Esophagus squamous epithelium (tissue), 5 donors: Measurements from ENCODE around the gene ATF7IP. TPM values are rescaled to one million over a fixed set of nuclear protein-coding genes. Genes with fewer than 3 reads are reported as not detected.
"Not testable (repeated sequence)": the region's sequence is repeated elsewhere in the genome, so short reads cannot be mapped to it uniquely, and the experiment has no call there.

ENCODE experiments used
- DNase-seq: peaks from one replicate; lab custom pipeline; 2025; lab: John Stamatoyannopoulos, UW
- H3K27ac ChIP-seq, 4 donors: fragments of 200-600 bp; sonication (generic); one replicate each; pipeline ENCODE4 v1.5.1; 2016 to 2019; ENCODE audit warnings: mild to moderate bottlenecking in 1 of 4
- H3K27me3 ChIP-seq, 4 donors: fragments of 200-600 bp; sonication (generic); 1 replicate in 3 of 4; 2 replicates in 1 of 4; pipeline versions ENCODE4 v1.5.1 to v1.6.0; 2017 to 2021; ENCODE audit warnings: antibody characterized with exemption in 1 of 4
- H3K36me3 ChIP-seq, 3 donors: fragments of 200-600 bp; sonication (generic); one replicate each; pipeline ENCODE4 v1.5.1; 2016 to 2019
- H3K4me1 ChIP-seq, 3 donors: fragments of 200-600 bp; sonication (generic); one replicate each; pipeline ENCODE4 v1.5.1; 2017 to 2019
- H3K4me3 ChIP-seq, 4 donors: fragments of 200-600 bp; sonication (generic); 1 replicate in 3 of 4; 2 replicates in 1 of 4; pipeline ENCODE4 v1.5.1; 2016 to 2019; ENCODE audit warnings: mild to moderate bottlenecking in 2 of 4, moderate library complexity in 1 of 4
- H3K9me3 ChIP-seq, 3 donors: fragments of 200-600 bp; sonication (generic); one replicate each; pipeline ENCODE4 v1.5.1; 2016 to 2019
- CTCF ChIP-seq, 6 experiments: fragments of 450-650 bp in 4 of 6; fragments of 200-600 bp in 2 of 6; sonication (generic) in 2 of 6; IDR thresholded peaks; one replicate each; pipeline ENCODE4 v1.5.1; 2016 to 2019; ENCODE audit warnings: antibody characterized with exemption in 6 of 6, mild to moderate bottlenecking in 4 of 6, moderate library complexity in 4 of 6
- POLR2A ChIP-seq, 4 donors: fragments of 450-650 bp; IDR thresholded peaks; one replicate each; pipeline ENCODE4 v1.6.1; 2017; ENCODE audit warnings: antibody characterized with exemption in 4 of 4, mild to moderate bottlenecking in 4 of 4, moderate library complexity in 3 of 4
- WGBS, 2 donors: methylation state at CpG; one replicate each; pipeline ENCODE4 v1.1.5; 2018; 5-methylcytosine and 5-hydroxymethylcytosine counted together
- intact Hi-C: fragments of 100-400 bp; cut with DNase I; formaldehyde crosslinking; loops from one replicate; pipeline ENCODE4 v1.15.0; 2022
- total RNA-seq, 4 donors: library from RNA; depleted of rRNA; stranded (reverse); fragments of >200 nt; gene quantifications; one replicate each; pipeline ENCODE4 v1.1.0, GENCODE V29; 2016
- donor health status: DM: yes; HTN: yes; CAD: no.

ATF7IP gene, protein sequence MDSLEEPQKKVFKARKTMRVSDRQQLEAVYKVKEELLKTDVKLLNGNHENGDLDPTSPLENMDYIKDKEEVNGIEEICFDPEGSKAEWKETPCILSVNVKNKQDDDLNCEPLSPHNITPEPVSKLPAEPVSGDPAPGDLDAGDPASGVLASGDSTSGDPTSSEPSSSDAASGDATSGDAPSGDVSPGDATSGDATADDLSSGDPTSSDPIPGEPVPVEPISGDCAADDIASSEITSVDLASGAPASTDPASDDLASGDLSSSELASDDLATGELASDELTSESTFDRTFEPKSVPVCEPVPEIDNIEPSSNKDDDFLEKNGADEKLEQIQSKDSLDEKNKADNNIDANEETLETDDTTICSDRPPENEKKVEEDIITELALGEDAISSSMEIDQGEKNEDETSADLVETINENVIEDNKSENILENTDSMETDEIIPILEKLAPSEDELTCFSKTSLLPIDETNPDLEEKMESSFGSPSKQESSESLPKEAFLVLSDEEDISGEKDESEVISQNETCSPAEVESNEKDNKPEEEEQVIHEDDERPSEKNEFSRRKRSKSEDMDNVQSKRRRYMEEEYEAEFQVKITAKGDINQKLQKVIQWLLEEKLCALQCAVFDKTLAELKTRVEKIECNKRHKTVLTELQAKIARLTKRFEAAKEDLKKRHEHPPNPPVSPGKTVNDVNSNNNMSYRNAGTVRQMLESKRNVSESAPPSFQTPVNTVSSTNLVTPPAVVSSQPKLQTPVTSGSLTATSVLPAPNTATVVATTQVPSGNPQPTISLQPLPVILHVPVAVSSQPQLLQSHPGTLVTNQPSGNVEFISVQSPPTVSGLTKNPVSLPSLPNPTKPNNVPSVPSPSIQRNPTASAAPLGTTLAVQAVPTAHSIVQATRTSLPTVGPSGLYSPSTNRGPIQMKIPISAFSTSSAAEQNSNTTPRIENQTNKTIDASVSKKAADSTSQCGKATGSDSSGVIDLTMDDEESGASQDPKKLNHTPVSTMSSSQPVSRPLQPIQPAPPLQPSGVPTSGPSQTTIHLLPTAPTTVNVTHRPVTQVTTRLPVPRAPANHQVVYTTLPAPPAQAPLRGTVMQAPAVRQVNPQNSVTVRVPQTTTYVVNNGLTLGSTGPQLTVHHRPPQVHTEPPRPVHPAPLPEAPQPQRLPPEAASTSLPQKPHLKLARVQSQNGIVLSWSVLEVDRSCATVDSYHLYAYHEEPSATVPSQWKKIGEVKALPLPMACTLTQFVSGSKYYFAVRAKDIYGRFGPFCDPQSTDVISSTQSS
- 10 to 100 TPM; 29.2 to 38.7 (median 34.8) TPM for total RNA-seq

GRCh38 chr12:14365294-14366208 lies at the start of gene ATF7IP:
TSS of gene ATF7IP (plus strand) at chr12:14365682. CDS start at chr12:14423916, 58,234 bp downstream.
- H3K4me3 ChIP-seq = peak within 1 kb of the TSS; percentile 52 to 86 (median 72)
- peaks cover 0 to 7% (median 0%) of the 10 kb centered on the region in 3 donors for H3K36me3 ChIP-seq
- intact Hi-C loops = loop anchor here (5.0 kb wide), 1 partner anchor 108 kb away; no protein-coding TSS in a partner anchor
- H3K4me1 ChIP-seq = peaks cover 0 to 24% (median 9%) of the 10 kb centered on the region in 3 donors
- peak within 1 kb of the TSS; percentile 89 to 98 (median 97) for H3K27ac ChIP-seq
- H3K9me3 ChIP-seq = no peaks in the 10 kb centered on the region
- DNase-seq = peak; percentile 93
- TF ChIP-seq CTCF (IDR thresholded peaks at IDR 0.05) = peak in 5 of 6 experiments; percentile 15 to 43 (median 28)
- TF ChIP-seq POLR2A (IDR thresholded peaks at IDR 0.05) = peak in 3 of 4 donors; percentile 19 to 89 (median 80)
- WGBS, 2 donors = 0% methylated on average over 37 to 41 of the region's 55 CpGs
- H3K27me3 ChIP-seq = no peaks in the 10 kb centered on the region

- intact Hi-C loops = no loop called here
- Histone ChIP-seq H3K27ac (no peak overlapping the region), H3K4me1 (peaks cover 0 to 4% (median 0%) of the 10 kb centered on the region in 3 donors), H3K36me3 (no peaks in the 10 kb centered on the region), H3K27me3 (no peaks in the 10 kb centered on the region), H3K4me3 (no peak overlapping the region), H3K9me3 (no peaks in the 10 kb centered on the region)
- WGBS, 2 donors = 67 to 70% methylated on average over 4 of the region's 4 CpGs
- DNase-seq = no peak
- no peak for TF ChIP-seq CTCF (IDR thresholded peaks at IDR 0.05)
- TF ChIP-seq POLR2A (IDR thresholded peaks at IDR 0.05) = no peak
Measured at GRCh38 chr12:14317362-14318146, 47.9 kb upstream of the ATF7IP start.

- DNase-seq, H3K4me1 ChIP-seq, H3K27ac ChIP-seq, intact Hi-C loops, H3K36me3 ChIP-seq, H3K9me3 ChIP-seq, H3K4me3 ChIP-seq, H3K27me3 ChIP-seq: not testable (repeated sequence)
- whole genome bisulfite sequencing, 2 donors = 86 to 93% methylated on average over 2 of the region's 38 CpGs
Measured at GRCh38 chr12:14319704-14320427, 45.6 kb upstream of the ATF7IP start.

DNA sequence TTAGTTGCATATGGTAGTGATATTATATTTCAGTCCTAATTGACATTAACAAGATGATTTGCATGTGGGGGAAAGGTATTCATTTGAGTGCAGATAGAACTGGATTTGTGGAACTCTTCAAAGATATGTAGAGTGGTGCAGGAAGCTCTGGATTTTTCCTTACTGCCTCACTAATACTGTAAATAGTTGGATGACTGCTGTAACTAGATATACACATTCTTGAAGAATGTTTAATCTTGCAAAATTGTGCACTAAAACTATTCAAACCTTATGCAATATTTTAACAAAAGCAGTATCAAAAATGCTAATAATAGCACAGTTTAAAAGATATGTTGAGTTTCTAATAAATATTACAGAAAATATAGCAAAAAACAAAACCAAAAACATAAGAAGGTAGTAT lies 43.1 kb upstream of the ATF7IP start:
- Histone ChIP-seq H3K27ac (no peak overlapping the region), H3K9me3 (no peaks in the 10 kb centered on the region), H3K36me3 (no peaks in the 10 kb centered on the region), H3K27me3 (no peaks in the 10 kb centered on the region), H3K4me1 (no peaks in the 10 kb centered on the region), H3K4me3 (no peak overlapping the region)
- intact Hi-C loops = no loop called here
- TF ChIP-seq CTCF (IDR thresholded peaks at IDR 0.05) (no peak), POLR2A (IDR thresholded peaks at IDR 0.05) (no peak)
- DNase-seq = no peak
